HG02981 (cell line): ENCODE results near the gene B4GALNT3.

Experiments
- ATAC-seq: cut with Tn5 transposase; IDR thresholded peaks from one replicate; pipeline ENCODE4 v1.9.1; 2021; ENCODE audit warnings: mild to moderate bottlenecking, moderate library complexity; ENCODE audit not compliant: unreplicated experiment

The B4GALNT3 gene

DNA sequence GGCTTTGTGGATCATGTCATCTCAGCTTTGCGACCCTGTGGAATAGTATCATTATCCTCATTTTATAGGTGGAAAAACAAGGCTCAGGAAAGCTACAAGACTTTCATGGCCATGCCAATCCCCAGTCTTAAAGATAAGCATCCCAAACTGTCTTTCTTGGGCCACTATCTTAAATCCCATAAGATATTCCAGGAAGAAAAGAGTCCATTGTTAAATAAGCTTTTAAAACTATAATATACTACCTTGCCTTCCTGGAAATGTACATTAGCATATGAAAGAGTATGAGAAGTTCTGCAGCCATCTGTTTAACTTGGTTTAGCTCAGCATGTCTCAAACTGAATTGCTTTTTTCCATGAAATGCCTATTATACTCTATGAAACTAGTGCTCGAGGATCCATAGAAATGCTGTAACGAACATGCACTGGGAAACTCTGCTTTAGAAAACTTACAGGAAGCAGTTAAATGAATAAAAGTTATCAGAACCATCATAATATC, 77.1 kb downstream of the B4GALNT3 start:
- no peak for ATAC-seq

GRCh38 chr12:537772-538171, 78.0 kb downstream of the B4GALNT3 start:
- no peak for ATAC-seq

DNA sequence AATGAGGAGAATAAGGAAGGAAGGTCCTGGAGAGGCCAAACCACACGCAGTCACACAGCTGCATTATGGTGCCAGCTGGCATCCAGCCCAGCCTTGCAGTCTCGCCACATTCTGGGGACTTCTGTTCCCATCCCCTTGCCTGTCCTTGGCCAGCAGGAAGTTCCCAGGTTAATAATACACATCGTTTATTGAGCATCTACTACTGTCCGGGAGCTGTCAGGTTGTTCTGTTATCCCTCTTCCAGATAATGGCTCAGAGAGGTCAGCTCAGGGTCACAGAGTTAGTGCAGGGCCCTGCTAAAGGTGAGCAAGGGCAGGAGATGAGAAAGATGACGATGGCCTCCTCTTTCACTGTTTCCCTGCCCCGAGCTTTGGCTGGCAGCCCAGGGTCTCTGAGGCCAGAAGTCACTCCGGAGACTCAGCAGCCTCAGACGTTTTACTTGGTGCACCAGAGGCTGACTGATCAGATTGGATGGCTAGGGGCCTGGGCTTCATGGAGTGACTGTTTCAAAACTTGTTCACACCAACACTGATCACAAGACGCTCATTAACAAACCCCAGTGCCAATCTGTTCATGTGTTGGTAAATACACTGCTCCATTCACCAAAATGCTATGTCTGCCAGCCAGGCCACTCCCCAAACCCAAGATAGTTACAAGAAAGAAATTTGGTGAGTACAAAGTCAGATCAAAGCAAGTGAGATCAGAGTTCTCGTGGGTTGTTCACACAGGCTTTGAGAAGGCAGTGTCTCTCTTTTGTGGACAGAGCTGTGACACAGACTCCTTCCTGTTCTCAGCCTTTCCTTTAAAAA, 79.2 kb downstream of the B4GALNT3 start:
- no peak for ATAC-seq

DNA sequence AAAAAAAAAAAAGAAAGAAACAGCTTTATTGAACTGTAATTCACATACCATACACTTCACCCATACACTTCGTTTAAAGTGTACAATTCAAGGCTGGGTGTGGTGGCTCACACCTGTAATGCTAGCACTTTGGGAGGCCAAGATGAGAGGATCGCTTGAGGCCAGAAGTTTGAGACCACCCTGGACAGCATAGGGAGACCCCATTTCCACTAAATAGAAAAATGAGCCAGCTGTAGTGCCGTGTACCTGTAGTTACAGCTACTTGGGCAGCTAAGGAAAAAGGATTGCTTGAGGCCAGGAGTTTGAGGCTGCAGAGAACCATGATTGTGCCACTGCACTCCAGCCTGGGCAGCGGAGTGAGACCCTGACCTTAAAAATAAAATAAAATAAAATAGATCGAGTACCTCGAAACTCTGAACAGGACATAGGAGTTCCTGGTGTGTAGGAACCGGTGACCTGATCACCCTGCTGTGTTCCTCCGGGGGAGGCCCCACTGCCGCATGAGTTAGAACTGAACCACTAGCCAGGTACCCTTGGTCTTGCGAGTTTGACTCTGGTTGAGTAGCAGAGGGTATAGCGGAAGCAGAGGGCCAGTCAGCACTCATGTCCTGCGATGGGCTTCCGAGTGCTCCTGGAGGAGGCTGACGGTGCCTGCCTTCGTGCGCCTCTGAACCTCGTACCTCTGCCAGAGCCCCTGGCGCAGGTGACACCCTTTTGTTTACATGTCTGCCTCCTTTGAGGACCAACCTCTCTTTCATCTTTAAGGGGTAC, 80.0 kb downstream of the B4GALNT3 start:
- no peak for ATAC-seq

DNA sequence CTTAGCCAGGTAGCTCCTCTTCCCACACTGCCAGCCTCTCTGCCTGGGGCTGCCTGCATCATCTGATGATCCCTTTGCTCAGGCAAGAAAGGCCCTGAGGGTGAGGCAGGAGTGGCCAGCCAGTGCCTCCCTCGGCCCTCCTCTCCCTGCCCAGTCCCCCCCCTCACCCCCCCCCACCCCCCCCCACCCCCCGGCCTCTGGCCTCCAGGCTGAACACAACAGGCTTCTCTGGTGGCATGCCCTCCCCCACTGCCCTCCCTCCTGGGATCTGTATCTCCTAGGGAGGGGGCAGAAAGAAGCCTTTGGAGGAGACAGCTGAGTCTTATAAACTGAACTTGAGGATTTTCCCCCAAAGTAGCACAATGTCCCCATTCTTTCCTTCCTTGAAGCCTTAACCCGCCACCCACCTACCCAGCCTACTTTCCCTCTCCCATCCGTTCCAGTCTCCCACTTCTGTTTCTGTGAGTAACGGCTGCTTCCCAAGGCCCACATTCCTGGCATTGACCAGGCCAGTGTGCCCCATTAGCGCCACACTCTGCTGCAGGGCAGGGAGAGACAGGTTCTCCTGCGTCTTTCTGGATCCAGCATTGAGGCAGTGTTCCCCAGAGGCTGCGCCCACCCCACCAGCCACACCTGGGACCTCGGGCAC, 82.1 kb downstream of the B4GALNT3 start:
- ATAC-seq, result no peak

DNA sequence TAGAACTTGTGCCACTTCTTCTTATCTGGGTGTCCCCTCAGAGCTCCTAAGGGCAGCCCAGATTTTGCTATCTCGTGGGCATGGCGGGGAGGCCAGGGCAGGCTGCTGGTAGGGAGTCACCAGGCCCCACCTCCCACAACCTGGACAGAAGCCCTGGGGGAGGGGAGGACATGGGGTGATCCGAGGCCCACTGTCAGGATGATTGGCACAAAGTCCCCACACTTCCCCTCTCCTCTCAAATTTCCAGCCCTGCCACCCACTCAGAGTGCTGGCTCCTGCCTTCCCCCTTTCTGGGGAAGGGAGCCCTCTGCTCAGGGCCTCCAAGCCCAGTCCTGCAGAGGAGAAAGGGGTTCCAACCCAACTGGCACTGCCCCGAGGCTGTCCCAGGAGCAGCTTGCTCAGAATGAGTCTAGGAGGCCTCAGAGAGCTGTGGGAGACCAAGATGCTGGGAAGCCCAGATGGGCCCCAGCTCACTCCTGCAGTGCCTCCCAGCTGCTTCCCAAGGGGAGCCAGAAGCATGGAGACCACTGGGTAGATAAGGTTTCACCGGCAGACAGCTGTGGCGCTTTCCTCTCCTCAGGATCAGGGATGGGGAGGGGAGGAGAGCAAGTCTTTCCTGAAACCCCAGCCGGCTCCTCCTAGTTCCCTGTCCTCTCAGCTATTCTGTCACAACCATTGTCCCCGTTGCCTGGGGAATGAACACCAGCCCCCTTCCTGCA, 82.8 kb downstream of the B4GALNT3 start:
- no peak for ATAC-seq

DNA sequence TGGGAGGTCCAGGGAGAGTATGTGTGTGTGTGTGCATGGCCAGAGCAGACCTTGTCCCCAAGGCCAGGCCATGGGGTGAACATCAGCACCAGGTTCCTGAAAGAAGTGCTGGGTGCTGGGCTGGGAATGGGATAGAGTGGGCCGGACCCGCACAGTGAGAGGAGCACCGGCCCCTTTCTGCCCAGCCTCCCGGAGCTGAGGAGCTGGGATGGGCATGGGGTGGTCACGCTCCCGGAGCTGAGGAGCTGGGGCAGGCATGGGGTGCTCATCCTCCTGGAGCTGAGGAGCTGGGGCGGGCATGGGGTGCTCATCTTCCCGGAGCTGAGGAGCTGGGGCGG, 83.3 kb downstream of the B4GALNT3 start:
- ATAC-seq, result no peak

- no peak for ATAC-seq
Measured at GRCh38 chr12:544142-544541, 84.4 kb downstream of the B4GALNT3 start.

DNA sequence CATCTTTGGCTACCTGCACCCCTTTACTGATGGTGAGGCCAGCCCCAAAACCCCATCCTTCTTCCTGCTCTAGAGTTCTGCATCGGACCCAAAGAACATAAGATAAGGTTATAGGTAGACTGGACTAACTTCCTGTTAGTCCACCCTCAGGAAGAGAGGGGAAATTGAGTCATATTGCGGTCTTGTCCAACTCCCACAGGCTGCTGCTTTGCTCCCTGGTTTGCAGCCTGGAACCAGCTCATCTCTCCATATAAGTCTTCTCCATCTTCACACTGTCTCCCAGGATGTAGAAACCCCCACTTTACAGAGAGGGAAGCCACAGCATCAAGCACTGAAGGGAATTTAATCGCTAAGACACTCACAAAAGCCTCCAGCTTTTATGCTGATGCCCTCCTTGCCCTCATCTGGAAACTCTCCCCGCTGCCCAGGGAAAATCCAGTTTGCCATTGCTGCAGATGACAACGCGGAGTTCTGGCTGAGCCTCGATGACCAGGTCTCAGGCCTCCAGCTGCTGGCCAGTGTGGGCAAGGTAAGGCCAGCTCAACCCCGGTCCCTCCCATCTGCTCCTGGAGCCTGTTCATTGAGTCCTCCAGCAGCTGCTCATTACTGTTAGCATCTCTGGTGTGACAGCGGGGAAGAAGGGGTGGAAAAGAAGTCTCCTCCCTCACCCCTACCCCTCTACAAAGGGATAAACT, 85.3 kb downstream of the B4GALNT3 start:
- no peak for ATAC-seq

- ATAC-seq, result no peak
Measured at GRCh38 chr12:545835-546234, 86.1 kb downstream of the B4GALNT3 start.

- ATAC-seq, result no peak
Measured at GRCh38 chr12:546265-546919, 86.7 kb downstream of the B4GALNT3 start.

- no peak for ATAC-seq
Measured at GRCh38 chr12:546920-547845, 87.4 kb downstream of the B4GALNT3 start.

- ATAC-seq, result no peak
Measured at GRCh38 chr12:547883-548470, 88.2 kb downstream of the B4GALNT3 start.

DNA sequence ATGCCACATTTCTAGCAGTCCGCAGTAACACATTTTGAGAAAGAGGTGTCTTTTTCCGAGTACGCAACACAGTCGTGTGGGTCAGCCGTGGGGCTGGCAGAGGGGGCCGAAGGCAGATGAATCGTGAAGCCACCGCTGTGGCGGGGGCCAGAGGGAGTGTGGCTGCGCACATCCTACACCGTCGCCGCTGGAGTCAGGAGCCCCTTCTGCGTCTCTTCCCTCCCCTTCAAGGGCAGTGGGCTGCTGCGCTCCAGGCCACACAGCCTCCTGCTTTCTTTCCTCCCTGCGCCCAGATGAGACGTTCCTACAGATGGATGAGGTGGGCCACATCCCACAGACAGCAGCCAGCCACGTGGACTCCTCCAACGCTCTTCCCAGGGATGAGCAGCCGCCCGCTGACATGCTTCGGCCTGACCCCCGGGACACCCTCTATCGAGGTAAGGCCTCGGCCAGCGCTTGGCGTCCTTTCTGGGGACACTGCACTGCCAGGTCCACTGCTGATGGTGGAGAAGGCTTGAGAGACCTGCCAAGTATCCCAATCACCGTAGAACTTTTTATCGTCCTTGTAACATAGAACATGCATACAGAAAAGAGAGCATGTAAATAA, 89.8 kb downstream of the B4GALNT3 start:
- no peak for ATAC-seq

DNA sequence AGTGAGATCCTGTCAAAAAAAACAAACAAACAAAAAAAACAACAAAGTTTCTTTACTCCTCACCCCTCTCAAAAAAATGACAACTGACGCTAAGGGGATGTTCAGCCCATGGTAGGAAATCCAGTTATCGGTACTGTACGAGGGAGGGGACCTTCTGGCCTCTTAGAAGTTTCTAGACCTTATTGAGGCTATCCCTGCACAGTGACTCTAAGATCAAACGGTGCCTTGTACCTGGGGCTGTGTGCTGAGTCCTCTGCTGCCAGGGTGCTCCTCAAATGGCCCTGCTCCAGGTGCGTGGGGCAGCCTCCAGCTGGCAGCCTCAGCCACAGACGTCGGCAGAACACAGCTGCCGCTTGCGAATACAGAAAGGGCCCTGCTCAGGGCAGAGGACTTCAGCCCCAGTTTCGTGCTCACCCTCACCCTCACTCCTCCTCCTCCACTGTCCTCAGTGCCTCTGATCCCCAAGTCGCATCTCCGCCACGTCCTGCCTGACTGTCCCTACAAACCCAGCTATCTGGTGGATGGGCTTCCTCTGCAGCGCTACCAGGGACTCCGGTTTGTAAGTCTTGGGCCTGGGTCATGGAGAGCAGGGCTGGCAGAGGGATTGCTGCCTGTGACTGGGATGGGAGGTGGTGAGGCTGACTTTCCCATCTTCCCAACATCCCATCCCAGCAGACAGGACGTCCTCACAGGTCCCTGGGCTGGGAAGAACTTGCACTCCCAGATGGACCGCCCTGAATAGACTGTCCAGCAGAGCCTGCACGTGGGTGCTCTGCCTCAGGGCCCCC, 90.9 kb downstream of the B4GALNT3 start:
- no peak for ATAC-seq

DNA sequence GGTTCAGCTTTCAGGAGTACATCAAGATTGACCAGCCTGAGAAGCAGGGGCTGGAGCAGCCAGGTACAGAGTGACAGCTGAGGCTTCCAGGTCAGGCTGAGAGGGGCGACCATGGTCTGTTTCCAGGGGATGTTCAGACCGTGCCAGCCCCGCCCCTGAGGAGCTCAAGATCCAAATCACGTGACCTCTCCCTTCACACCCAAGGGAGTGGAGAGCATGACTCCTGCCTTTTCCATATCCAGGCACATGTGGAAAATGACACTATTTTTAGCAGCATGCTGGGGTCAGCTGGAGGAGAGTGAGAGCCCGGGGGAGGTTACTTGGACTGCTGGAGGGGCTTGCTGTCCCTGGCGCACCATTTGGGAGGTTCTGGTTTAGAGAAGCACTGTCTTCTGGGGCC, 92.7 kb downstream of the B4GALNT3 start:
- ATAC-seq, result no peak
